ENCODE results near the gene RERG.

Gene RERG

DNA sequence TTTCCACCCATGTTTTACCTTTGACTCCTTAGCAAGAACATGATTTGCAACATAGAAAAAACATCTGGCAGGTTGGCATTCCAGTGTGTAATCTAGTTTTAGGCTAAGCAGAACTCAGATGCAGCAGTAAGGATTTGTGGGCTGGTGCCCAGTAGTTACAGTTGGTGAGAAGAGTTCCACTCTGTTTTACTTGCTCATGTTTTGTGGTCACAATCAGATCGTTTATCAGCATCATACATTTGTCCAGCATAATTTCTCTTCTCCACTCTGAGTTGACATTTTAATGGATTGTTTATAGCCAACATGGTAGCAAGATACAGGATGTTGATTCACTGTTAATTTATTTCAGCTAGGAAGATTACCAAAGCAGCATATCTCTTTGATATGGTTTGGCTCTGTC is 128.4 kb downstream of the RERG start (continued):
- TF ChIP-seq ZNF184 (tag by site-specific recombination; IDR thresholded peaks at IDR 0.05), result no peak
- TF ChIP-seq HOXD13 (CRISPR knock-in tag; IDR thresholded peaks at IDR 0.05; ENCODE audit: borderline replicate concordance), result no peak
- TF ChIP-seq ZNF548 (tag by site-specific recombination; IDR thresholded peaks at IDR 0.05), result no peak

DNA sequence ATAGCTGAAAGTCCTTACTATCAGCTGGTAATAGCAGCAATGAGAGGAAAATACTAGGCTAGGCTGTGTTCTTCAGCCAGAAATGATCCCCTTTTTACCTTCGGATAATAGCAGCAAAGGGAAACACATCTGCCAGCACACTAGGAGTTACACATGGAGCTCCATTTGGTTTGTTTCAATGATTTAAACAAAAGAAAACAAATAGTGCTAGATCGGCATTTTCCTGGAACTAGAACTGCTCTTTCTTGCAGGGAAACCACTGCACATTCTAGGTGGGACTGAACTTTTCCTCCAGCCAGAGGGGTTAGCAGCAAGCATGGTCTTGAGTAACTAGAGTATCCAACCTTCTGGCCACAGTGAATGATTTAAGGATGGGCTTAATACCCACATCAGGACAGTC is 130.8 kb downstream of the RERG start:
- POLR2A ChIA-PET, result no interaction called here
- H3K36me3 ChIP-seq (ENCODE audit: control insufficient read depth in 2 of 2, insufficient read depth in 1 of 2, low read length in 2 of 2), result no peaks in the 10 kb centered on the region
- H3K27ac ChIP-seq (ENCODE audit: extremely low read depth, low read depth, low read length), result no peak overlapping the region
- no peaks in the 10 kb centered on the region for H3K9me3 ChIP-seq (ENCODE audit: control insufficient read depth, insufficient read depth, low read depth, low read length)
- no peak overlapping the region for H3K4me3 ChIP-seq (ENCODE audit: low read depth, low read length)
- CTCF ChIA-PET, result no interaction called here
- TF ChIP-seq ZFP3 (tag by site-specific recombination; IDR thresholded peaks at IDR 0.05; ENCODE audit: low read depth) (no peak), ZNF274 (IDR thresholded peaks at IDR 0.05; ENCODE audit: low read length) (no peak), ZNF274 (tag by site-specific recombination; IDR thresholded peaks at IDR 0.05; ENCODE audit: borderline replicate concordance) (no peak), GLIS2 (tag by site-specific recombination; IDR thresholded peaks at IDR 0.05) (no peak), ZNF521 (tag by site-specific recombination; IDR thresholded peaks at IDR 0.05) (no peak), ZNF664 (tag by site-specific recombination; IDR thresholded peaks at IDR 0.05) (no peak), SP3 (tag by site-specific recombination; IDR thresholded peaks at IDR 0.05) (no peak), HOXC10 (CRISPR knock-in tag; IDR thresholded peaks at IDR 0.05) (no peak), OVOL3 (tag by site-specific recombination; IDR thresholded peaks at IDR 0.05) (no peak), ZNF624 (tag by site-specific recombination; IDR thresholded peaks at IDR 0.05) (no peak), ZNF623 (tag by site-specific recombination; IDR thresholded peaks at IDR 0.05) (no peak), ZNF223 (tag by site-specific recombination; IDR thresholded peaks at IDR 0.05) (no peak), ZNF792 (tag by site-specific recombination; IDR thresholded peaks at IDR 0.05) (no peak), ZNF169 (tag by site-specific recombination; IDR thresholded peaks at IDR 0.05) (no peak)
- TF ChIP-seq, protein P1, sequence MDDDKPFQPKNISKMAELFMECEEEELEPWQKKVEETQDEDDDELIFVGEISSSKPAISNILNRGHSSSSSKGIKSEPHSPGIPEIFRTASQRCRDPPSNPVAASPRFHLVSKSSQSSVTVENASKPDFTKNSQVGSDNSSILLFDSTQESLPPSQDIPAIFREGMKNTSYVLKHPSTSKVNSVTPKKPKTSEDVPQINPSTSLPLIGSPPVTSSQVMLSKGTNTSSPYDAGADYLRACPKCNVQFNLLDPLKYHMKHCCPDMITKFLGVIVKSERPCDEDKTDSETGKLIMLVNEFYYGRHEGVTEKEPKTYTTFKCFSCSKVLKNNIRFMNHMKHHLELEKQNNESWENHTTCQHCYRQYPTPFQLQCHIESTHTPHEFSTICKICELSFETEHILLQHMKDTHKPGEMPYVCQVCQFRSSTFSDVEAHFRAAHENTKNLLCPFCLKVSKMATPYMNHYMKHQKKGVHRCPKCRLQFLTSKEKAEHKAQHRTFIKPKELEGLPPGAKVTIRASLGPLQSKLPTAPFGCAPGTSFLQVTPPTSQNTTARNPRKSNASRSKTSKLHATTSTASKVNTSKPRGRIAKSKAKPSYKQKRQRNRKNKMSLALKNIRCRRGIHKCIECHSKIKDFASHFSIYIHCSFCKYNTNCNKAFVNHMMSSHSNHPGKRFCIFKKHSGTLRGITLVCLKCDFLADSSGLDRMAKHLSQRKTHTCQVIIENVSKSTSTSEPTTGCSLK (tag by site-specific recombination; IDR thresholded peaks at IDR 0.05), result no peak
- TF ChIP-seq, protein P2, sequence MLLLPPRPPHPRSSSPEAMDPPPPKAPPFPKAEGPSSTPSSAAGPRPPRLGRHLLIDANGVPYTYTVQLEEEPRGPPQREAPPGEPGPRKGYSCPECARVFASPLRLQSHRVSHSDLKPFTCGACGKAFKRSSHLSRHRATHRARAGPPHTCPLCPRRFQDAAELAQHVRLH (tag by site-specific recombination; IDR thresholded peaks at IDR 0.05), result no peak
- TF ChIP-seq, protein P3, sequence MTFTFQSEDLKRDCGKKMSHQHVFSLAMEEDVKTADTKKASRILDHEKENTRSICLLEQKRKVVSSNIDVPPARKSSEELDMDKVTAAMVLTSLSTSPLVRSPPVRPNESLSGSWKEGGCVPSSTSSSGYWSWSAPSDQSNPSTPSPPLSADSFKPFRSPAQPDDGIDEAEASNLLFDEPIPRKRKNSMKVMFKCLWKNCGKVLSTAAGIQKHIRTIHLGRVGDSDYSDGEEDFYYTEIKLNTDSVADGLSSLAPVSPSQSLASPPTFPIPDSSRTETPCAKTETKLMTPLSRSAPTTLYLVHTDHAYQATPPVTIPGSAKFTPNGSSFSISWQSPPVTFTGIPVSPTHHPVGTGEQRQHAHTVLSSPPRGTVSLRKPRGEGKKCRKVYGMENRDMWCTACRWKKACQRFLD (tag by site-specific recombination; IDR thresholded peaks at IDR 0.05), result no peak
- no peaks in the 10 kb centered on the region for H3K4me1 ChIP-seq (ENCODE audit: control insufficient read depth, insufficient read depth, low read length)

DNA sequence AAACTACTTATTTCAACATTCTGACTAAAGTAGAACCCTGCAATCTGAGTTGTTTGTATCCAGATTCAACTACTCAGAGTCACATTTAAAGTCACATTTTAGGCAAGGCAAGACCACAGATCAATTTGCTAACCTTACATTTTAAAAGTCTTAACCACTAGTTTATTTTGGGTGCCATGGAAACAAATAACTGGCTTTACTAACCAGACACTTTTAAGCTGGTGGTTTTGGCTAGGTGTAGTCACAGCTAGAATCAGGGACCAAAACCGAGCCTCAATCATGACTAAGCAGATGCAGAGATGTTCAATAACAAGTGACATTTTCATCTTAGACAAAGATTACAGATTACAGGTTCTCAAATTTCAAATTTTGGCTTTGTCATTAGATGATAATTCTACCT is 133.1 kb downstream of the RERG start:
- H3K4me1 ChIP-seq (ENCODE audit: control insufficient read depth, insufficient read depth, low read length), result no peaks in the 10 kb centered on the region
- ChIA-PET CTCF (interaction anchor here (0.5 kb wide), 1 partner anchor 188 kb away, joined by 3 read pairs; no protein-coding TSS in a partner anchor), POLR2A (no interaction called here)
- no peaks in the 10 kb centered on the region for H3K36me3 ChIP-seq (ENCODE audit: control insufficient read depth in 2 of 2, insufficient read depth in 1 of 2, low read length in 2 of 2)
- no peak overlapping the region for H3K4me3 ChIP-seq (ENCODE audit: low read depth, low read length)
- no peaks in the 10 kb centered on the region for H3K9me3 ChIP-seq (ENCODE audit: control insufficient read depth, insufficient read depth, low read depth, low read length)
- no peak overlapping the region for H3K27ac ChIP-seq (ENCODE audit: extremely low read depth, low read depth, low read length)
- TF ChIP-seq ZNF23 (tag by site-specific recombination; IDR thresholded peaks at IDR 0.05; ENCODE audit: borderline replicate concordance) (no peak), ZNF843 (tag by site-specific recombination; IDR thresholded peaks at IDR 0.05) (no peak), RBAK (tag by site-specific recombination; IDR thresholded peaks at IDR 0.05) (no peak)
- TF ChIP-seq, protein P4, sequence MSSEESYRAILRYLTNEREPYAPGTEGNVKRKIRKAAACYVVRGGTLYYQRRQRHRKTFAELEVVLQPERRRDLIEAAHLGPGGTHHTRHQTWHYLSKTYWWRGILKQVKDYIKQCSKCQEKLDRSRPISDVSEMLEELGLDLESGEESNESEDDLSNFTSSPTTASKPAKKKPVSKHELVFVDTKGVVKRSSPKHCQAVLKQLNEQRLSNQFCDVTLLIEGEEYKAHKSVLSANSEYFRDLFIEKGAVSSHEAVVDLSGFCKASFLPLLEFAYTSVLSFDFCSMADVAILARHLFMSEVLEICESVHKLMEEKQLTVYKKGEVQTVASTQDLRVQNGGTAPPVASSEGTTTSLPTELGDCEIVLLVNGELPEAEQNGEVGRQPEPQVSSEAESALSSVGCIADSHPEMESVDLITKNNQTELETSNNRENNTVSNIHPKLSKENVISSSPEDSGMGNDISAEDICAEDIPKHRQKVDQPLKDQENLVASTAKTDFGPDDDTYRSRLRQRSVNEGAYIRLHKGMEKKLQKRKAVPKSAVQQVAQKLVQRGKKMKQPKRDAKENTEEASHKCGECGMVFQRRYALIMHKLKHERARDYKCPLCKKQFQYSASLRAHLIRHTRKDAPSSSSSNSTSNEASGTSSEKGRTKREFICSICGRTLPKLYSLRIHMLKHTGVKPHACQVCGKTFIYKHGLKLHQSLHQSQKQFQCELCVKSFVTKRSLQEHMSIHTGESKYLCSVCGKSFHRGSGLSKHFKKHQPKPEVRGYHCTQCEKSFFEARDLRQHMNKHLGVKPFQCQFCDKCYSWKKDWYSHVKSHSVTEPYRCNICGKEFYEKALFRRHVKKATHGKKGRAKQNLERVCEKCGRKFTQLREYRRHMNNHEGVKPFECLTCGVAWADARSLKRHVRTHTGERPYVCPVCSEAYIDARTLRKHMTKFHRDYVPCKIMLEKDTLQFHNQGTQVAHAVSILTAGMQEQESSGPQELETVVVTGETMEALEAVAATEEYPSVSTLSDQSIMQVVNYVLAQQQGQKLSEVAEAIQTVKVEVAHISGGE (tag by site-specific recombination; conservative IDR thresholded peaks at IDR 0.05; ENCODE audit: low read depth), result no peak
- TF ChIP-seq, protein P5, sequence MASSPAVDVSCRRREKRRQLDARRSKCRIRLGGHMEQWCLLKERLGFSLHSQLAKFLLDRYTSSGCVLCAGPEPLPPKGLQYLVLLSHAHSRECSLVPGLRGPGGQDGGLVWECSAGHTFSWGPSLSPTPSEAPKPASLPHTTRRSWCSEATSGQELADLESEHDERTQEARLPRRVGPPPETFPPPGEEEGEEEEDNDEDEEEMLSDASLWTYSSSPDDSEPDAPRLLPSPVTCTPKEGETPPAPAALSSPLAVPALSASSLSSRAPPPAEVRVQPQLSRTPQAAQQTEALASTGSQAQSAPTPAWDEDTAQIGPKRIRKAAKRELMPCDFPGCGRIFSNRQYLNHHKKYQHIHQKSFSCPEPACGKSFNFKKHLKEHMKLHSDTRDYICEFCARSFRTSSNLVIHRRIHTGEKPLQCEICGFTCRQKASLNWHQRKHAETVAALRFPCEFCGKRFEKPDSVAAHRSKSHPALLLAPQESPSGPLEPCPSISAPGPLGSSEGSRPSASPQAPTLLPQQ (tag by site-specific recombination; IDR thresholded peaks at IDR 0.05), result no peak
- TF ChIP-seq, protein P6, sequence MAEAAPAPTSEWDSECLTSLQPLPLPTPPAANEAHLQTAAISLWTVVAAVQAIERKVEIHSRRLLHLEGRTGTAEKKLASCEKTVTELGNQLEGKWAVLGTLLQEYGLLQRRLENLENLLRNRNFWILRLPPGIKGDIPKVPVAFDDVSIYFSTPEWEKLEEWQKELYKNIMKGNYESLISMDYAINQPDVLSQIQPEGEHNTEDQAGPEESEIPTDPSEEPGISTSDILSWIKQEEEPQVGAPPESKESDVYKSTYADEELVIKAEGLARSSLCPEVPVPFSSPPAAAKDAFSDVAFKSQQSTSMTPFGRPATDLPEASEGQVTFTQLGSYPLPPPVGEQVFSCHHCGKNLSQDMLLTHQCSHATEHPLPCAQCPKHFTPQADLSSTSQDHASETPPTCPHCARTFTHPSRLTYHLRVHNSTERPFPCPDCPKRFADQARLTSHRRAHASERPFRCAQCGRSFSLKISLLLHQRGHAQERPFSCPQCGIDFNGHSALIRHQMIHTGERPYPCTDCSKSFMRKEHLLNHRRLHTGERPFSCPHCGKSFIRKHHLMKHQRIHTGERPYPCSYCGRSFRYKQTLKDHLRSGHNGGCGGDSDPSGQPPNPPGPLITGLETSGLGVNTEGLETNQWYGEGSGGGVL (tag by site-specific recombination; IDR thresholded peaks at IDR 0.05), result no peak

All from HEK293 (cell line).